K562 (cell line): ENCODE measurements around the gene FMC1. TPM values are rescaled to one million over a fixed set of nuclear protein-coding genes. Genes with fewer than 3 reads are reported as not detected.

Source experiments
- BHLHE40 ChIP-seq: IDR thresholded peaks from 2 replicates; pipeline ENCODE4 v1.6.1; 2011; ENCODE audit warnings: low read length, improper control_type of control experiment
- BRD9 ChIP-seq: fragments of 450-650 bp; IDR thresholded peaks from 2 replicates; pipeline ENCODE4 v1.6.1; 2018; ENCODE audit warnings: low read depth; ENCODE audit not compliant: partially characterized antibody
- CBFA2T3 ChIP-seq: fragments of 450-650 bp; IDR thresholded peaks from 2 replicates; pipeline ENCODE4 v1.6.1; 2017
- CBX5 ChIP-seq: IDR thresholded peaks from 2 replicates; pipeline ENCODE4 v1.6.1; 2014; ENCODE audit warnings: low read depth, borderline replicate concordance
- CSDE1 ChIP-seq, 2 experiments: fragments of 450-650 bp; IDR thresholded peaks; 2 replicates each; pipeline ENCODE4 v1.6.1; 2016; ENCODE audit warnings: mild to moderate bottlenecking in 1 of 2
- DACH1 ChIP-seq: fragments of 450-650 bp; IDR thresholded peaks from 2 replicates; pipeline ENCODE4 v1.6.1; 2018; ENCODE audit not compliant: partially characterized antibody
- ETV6 ChIP-seq, 3 experiments: fragments of 150-350 bp in 1 of 3; sonication (generic) in 1 of 3; formaldehyde crosslinking in 1 of 3; IDR thresholded peaks; 2 replicates each; pipeline versions ENCODE4 v1.6.1 to v1.8.0; 2014 to 2022; ENCODE audit warnings: borderline replicate concordance in 2 of 3, low read depth in 2 of 3, antibody characterized with exemption in 1 of 3, low read length in 1 of 3, mild to moderate bottlenecking in 1 of 3, missing genetic modification reagents in 1 of 3
- GTF2A2 ChIP-seq: IDR thresholded peaks from 2 replicates; pipeline ENCODE4 v1.6.1; 2016; ENCODE audit warnings: mild to moderate bottlenecking, missing genetic modification characterization, missing compliant biosample characterization
- KLF6 ChIP-seq: fragments of 250-450 bp; sonication (Bioruptor Pico); IDR thresholded peaks from 2 replicates; pipeline ENCODE4 v1.4.0; 2020; ENCODE audit warnings: mild to moderate bottlenecking, moderate library complexity, borderline replicate concordance
- NEUROD1 ChIP-seq: fragments of 150-350 bp; IDR thresholded peaks from 2 replicates; pipeline ENCODE4 v1.6.1; 2014; ENCODE audit warnings: borderline replicate concordance, low read length, low read depth; ENCODE audit not compliant: partially characterized antibody
- SP1 ChIP-seq: sonication (generic); formaldehyde crosslinking; IDR thresholded peaks from 2 replicates; pipeline ENCODE4 v1.8.1; 2022; ENCODE audit warnings: mild to moderate bottlenecking, missing genetic modification reagents
- ZNF143 ChIP-seq: sonication (generic); formaldehyde crosslinking; IDR thresholded peaks from 2 replicates; pipeline ENCODE4 v1.9.0; 2022; ENCODE audit warnings: mild to moderate bottlenecking, missing genetic modification reagents
- ZNF717 ChIP-seq: fragments of 250-450 bp; sonication (Bioruptor Pico); IDR thresholded peaks from 2 replicates; pipeline ENCODE4 v1.5.0; 2021
- polyA plus RNA-seq, 8 experiments: library from polyadenylated mRNA; depleted of rRNA in 4 of 8; stranded (reverse) in 5 of 8; unstranded in 3 of 8; fragments of >200 nt; fragmentation: Nextera tagmentation in 2 of 8; fragmentation: Illumina TruSeq in 1 of 8; extraction: Ambion mirVana in 2 of 8; extraction: Trizol in 1 of 8; gene quantifications; 2 replicates each; pipeline versions ENCODE4 v1.2.1 to v1.2.3, GENCODE V29; 2011 to 2014; ENCODE audit warnings: inconsistent platforms in 1 of 8, missing spikeins in 1 of 8
- total RNA-seq, 7 experiments: library from RNA; depleted of rRNA in 6 of 7; stranded (reverse); fragments of >200 nt in 6 of 7; fragmentation: Illumina TruSeq in 2 of 7; extraction: Trizol in 2 of 7; gene quantifications; 2 replicates each; pipeline versions ENCODE4 v1.2.1 to v1.2.3, GENCODE V29; 2011 to 2021; ENCODE audit warnings: low replicate concordance in 1 of 7
- TF ChIP-seq, protein P1 (sequence below): fragments of 450-650 bp; IDR thresholded peaks from 2 replicates; pipeline ENCODE4 v1.6.1; 2018; ENCODE audit not compliant: partially characterized antibody
- TF ChIP-seq, protein P2 (sequence below), 2 experiments: IDR thresholded peaks in 1 of 2; conservative IDR thresholded peaks in 1 of 2; 2 replicates each; pipeline ENCODE4 v1.6.1; 2016; ENCODE audit warnings: low read depth in 2 of 2, mild to moderate bottlenecking in 1 of 2, missing compliant biosample characterization in 1 of 2, missing genetic modification characterization in 1 of 2, moderate library complexity in 1 of 2
- TF ChIP-seq, protein P3 (sequence below): fragments of 250-450 bp; sonication (Bioruptor Pico); IDR thresholded peaks from 2 replicates; pipeline ENCODE4 v1.4.0; 2020

The FMC1 gene
- total and polyA plus RNA-seq, 9 of the 15 experiments (the other 6 are each of a cell fraction or from before 2014, with no cell fraction given), result 14.0 to 116 (median 29.0) TPM

DNA sequence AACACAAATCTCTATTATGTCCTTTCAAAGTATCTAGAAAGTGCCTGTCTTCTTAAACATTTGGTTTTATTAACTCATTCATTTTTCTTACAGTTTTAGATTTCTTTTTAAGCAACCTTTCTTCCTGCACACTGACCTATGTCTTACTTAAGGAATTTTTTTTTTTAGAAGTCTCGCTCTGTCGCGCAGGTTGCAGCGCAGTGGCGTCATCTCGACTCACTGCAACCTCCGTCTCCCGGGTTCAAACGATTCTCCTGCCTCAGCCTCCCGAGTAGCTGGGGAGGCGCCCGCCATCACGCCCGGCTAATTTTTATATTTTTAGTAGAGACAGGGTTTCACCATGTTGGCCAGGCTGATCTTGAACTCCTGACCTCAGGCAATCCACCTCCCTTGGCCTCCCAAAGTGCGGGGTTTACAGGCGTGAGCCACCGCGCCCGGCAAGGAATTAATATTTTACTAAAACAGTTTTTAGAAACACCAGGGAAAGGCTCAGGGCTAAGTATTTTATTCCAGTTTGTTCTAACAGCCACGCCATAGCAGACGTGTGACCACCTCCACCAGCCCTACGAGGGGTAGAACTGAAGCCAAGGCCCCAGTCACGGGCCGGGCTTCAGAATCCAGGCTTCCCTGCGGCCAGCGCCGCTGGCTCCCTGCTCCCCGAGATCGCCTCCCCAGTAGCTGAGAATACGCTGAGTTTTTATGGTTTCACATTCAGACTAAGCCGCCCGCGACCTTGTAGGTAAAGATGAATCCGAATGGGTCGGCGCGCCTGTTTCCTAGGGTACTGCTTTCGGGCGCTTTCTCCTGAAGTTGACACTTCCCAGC is 17.6 kb downstream of the FMC1 start (continued):
- TF ChIP-seq CBX5 (no peak; the same call in 1 of the 2 replicates), BRD9 (peak; percentile 80), KLF6 (CRISPR knock-in tag) (0 out of 2 replicates have a peak, but pooled peaks have one; percentile 5), ZNF143 (CRISPR knock-in tag) (peak; percentile 4; the same call in 1 of the 2 replicates), ETV6 (IDR thresholded peaks at IDR 0.05; ENCODE audit: borderline replicate concordance in 1 of 2, low read depth in 2 of 2, low read length in 1 of 2) (no peak), ETV6 (CRISPR knock-in tag; IDR thresholded peaks at IDR 0.05; ENCODE audit: borderline replicate concordance) (no peak), CBFA2T3 (0 out of 2 replicates have a peak, but pooled peaks have one; percentile 8), BHLHE40 (no peak), CSDE1 (IDR thresholded peaks at IDR 0.05) (peak in 1 of 2 experiments; percentile 33; a peak in 1 of 4 replicates), GTF2A2 (tag) (peak; percentile 47; the same call in 1 of the 2 replicates), DACH1 (no peak), SP1 (CRISPR knock-in tag) (no peak), NEUROD1 (peak; percentile 29), ZNF717 (CRISPR knock-in tag) (no peak)
- TF ChIP-seq, protein P1, sequence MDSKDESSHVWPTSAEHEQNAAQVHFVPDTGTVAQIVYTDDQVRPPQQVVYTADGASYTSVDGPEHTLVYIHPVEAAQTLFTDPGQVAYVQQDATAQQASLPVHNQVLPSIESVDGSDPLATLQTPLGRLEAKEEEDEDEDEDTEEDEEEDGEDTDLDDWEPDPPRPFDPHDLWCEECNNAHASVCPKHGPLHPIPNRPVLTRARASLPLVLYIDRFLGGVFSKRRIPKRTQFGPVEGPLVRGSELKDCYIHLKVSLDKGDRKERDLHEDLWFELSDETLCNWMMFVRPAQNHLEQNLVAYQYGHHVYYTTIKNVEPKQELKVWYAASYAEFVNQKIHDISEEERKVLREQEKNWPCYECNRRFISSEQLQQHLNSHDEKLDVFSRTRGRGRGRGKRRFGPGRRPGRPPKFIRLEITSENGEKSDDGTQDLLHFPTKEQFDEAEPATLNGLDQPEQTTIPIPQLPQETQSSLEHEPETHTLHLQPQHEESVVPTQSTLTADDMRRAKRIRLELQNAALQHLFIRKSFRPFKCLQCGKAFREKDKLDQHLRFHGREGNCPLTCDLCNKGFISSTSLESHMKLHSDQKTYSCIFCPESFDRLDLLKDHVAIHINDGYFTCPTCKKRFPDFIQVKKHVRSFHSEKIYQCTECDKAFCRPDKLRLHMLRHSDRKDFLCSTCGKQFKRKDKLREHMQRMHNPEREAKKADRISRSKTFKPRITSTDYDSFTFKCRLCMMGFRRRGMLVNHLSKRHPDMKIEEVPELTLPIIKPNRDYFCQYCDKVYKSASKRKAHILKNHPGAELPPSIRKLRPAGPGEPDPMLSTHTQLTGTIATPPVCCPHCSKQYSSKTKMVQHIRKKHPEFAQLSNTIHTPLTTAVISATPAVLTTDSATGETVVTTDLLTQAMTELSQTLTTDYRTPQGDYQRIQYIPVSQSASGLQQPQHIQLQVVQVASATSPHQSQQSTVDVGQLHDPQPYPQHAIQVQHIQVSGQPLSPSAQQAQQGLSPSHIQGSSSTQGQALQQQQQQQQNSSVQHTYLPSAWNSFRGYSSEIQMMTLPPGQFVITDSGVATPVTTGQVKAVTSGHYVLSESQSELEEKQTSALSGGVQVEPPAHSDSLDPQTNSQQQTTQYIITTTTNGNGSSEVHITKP, result no peak
- TF ChIP-seq, protein P2, sequence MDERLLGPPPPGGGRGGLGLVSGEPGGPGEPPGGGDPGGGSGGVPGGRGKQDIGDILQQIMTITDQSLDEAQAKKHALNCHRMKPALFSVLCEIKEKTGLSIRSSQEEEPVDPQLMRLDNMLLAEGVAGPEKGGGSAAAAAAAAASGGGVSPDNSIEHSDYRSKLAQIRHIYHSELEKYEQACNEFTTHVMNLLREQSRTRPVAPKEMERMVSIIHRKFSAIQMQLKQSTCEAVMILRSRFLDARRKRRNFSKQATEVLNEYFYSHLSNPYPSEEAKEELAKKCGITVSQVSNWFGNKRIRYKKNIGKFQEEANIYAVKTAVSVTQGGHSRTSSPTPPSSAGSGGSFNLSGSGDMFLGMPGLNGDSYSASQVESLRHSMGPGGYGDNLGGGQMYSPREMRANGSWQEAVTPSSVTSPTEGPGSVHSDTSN (CRISPR knock-in tag; IDR thresholded peaks at IDR 0.05; ENCODE audit: low read depth), result no peak
- TF ChIP-seq, protein P2 (tag; conservative IDR thresholded peaks at IDR 0.05; ENCODE audit: low read depth), result 0 out of 2 replicates have a peak, but pooled peaks have one; percentile 4
- TF ChIP-seq, protein P3, sequence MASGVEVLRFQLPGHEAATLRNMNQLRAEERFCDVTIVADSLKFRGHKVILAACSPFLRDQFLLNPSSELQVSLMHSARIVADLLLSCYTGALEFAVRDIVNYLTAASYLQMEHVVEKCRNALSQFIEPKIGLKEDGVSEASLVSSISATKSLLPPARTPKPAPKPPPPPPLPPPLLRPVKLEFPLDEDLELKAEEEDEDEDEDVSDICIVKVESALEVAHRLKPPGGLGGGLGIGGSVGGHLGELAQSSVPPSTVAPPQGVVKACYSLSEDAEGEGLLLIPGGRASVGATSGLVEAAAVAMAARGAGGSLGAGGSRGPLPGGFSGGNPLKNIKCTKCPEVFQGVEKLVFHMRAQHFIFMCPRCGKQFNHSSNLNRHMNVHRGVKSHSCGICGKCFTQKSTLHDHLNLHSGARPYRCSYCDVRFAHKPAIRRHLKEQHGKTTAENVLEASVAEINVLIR (CRISPR knock-in tag), result 0 out of 2 replicates have a peak, but pooled peaks have one; percentile 14
